Mucosa of descending colon (tissue), 3 donors: ENCODE results near the gene RBM27. TPM values are rescaled to one million over a fixed set of nuclear protein-coding genes. Genes with fewer than 3 reads are reported as not detected.
"Not testable (repeated sequence)": the region's sequence is repeated elsewhere in the genome, so short reads cannot be mapped to it uniquely, and the experiment has no call there.

Source experiments
- ATAC-seq: fragments of 200-7000 bp; cut with Tn5 transposase; one replicate; pipeline ENCODE4 v1.9.1; 2020; ENCODE audit warnings: mild to moderate bottlenecking, moderate library complexity
- DNase-seq, 3 donors: peaks; one replicate each; pipeline ENCODE4 v3.0.0-alpha.2; 2020
- H3K36me3 ChIP-seq: fragments of 200-600 bp; one replicate; pipeline ENCODE4 v1.8.0; 2021; ENCODE audit warnings: low read depth, mild to moderate bottlenecking
- H3K4me1 ChIP-seq: fragments of 200-600 bp; one replicate; pipeline ENCODE4 v1.8.0; 2021; ENCODE audit warnings: low read depth, mild to moderate bottlenecking
- H3K4me3 ChIP-seq: fragments of 200-600 bp; one replicate; pipeline ENCODE4 v1.8.0; 2021; ENCODE audit warnings: mild to moderate bottlenecking
- H3K9me3 ChIP-seq: fragments of 200-600 bp; one replicate; pipeline ENCODE4 v1.8.0; 2021; ENCODE audit warnings: mild to moderate bottlenecking
- intact Hi-C, 2 donors: fragments of 100-400 bp; cut with DNase I in 1 of 2; cut with micrococcal nuclease in 1 of 2; formaldehyde crosslinking; loops; one replicate each; pipeline versions ENCODE4 v1.11.0 to v1.11.1; 2022; cut with DNase I, micrococcal nuclease
- total RNA-seq, 3 donors: library from RNA; stranded (reverse); fragmentation: NEBNext Ultra II Directional in 2 of 3; extraction: Animal tissue kit (Norgen Biotek cat#: 25700) in 2 of 3; gene quantifications; one replicate each; pipeline versions ENCODE4 v1.2.1 to v1.2.4, GENCODE V29; 2021 to 2023
- TF ChIP-seq, protein P1 (sequence below): fragments of 200-600 bp; IDR thresholded peaks from one replicate; pipeline ENCODE4 v1.8.0; 2022; ENCODE audit warnings: antibody characterized with exemption, mild to moderate bottlenecking
- donor health status: DM: no; HTN: no; CAD: no; lungs with moderate emphysema.
- donor health status: DM: no; HTN: no; CAD: no.
- donor health status: DM: no; HTN: yes; CAD: no.

RBM27 gene
- total RNA-seq, 3 donors from 2014 or later = 14.2 to 18.9 (median 16.1) TPM

DNA sequence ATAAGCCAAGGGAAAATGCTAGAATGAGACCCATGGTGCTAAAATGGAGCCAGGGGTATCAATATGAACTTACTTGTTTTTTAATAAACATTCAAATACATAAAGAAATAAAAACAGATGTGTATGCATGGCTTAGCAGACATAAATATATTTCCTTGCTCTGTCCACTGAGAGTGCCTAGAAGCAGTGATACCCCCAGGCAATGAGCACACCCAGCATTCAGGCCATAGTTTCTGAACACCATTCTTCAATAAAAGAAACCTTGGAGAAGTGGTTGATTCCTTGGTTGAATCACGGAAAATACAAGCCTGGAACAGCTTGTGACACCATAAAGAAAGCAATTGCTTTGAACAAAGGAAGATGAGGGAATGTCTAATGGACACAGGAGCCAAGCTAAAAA, 37.5 kb upstream of the RBM27 start:
- Histone ChIP-seq H3K4me1 (no peaks in the 10 kb centered on the region), H3K9me3 (no peaks in the 10 kb centered on the region), H3K4me3 (no peak overlapping the region), H3K36me3 (peaks cover 6% of the 10 kb centered on the region)
- ATAC-seq = no peak
- intact Hi-C loops = loop anchor here in 1 of 2 donors (10.0 kb wide), 1 partner anchor 109 kb away; no protein-coding TSS in a partner anchor
- TF ChIP-seq, protein P1, sequence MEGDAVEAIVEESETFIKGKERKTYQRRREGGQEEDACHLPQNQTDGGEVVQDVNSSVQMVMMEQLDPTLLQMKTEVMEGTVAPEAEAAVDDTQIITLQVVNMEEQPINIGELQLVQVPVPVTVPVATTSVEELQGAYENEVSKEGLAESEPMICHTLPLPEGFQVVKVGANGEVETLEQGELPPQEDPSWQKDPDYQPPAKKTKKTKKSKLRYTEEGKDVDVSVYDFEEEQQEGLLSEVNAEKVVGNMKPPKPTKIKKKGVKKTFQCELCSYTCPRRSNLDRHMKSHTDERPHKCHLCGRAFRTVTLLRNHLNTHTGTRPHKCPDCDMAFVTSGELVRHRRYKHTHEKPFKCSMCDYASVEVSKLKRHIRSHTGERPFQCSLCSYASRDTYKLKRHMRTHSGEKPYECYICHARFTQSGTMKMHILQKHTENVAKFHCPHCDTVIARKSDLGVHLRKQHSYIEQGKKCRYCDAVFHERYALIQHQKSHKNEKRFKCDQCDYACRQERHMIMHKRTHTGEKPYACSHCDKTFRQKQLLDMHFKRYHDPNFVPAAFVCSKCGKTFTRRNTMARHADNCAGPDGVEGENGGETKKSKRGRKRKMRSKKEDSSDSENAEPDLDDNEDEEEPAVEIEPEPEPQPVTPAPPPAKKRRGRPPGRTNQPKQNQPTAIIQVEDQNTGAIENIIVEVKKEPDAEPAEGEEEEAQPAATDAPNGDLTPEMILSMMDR = no peak
- DNase-seq = no peak

- peaks cover 4% of the 10 kb centered on the region for H3K36me3 ChIP-seq
- H3K4me3 ChIP-seq = no peak overlapping the region
- intact Hi-C loops = loop anchor here in 1 of 2 donors (10.0 kb wide), 1 partner anchor 106 kb away; no protein-coding TSS in a partner anchor
- H3K4me1 ChIP-seq = no peaks in the 10 kb centered on the region
- DNase-seq = no peak
- no peaks in the 10 kb centered on the region for H3K9me3 ChIP-seq
- TF ChIP-seq, protein P1 = no peak
- no peak for ATAC-seq
These were observed 34.3 kb upstream of the RBM27 start for GRCh38 chr5:146169076-146169475.

DNA sequence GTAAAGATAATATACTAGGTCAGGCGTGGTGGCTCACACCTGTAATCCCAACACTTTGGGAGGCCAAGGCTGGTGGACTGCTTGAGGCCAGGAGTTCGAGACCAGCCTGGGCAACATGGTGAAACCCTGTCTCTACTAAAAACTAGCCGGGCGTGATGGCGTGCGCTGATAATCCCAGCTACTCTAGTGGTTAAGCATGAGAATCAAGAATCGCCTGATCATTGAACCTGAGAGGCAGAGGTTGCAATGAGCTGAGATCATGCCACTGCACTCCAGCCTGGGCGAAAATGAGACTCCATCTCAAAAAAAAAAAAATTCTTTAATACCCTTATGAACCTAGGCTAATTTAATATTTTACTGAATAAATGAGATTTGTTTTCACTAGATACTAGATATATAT, 30.4 kb upstream of the RBM27 start:
- intact Hi-C loops, H3K4me1 ChIP-seq, ATAC-seq, H3K9me3 ChIP-seq, H3K36me3 ChIP-seq, H3K4me3 ChIP-seq, DNase-seq: not testable (repeated sequence)

- H3K4me3 ChIP-seq = no peak overlapping the region
- H3K9me3 ChIP-seq = no peaks in the 10 kb centered on the region
- TF ChIP-seq, protein P1 = no peak
- ATAC-seq (no peak), DNase-seq (no peak)
- no peaks in the 10 kb centered on the region for H3K4me1 ChIP-seq
- intact Hi-C loops = no loop called here
- no peaks in the 10 kb centered on the region for H3K36me3 ChIP-seq
These were observed 29.8 kb upstream of the RBM27 start for GRCh38 chr5:146173597-146173996.

- Histone ChIP-seq H3K4me3 (no peak overlapping the region), H3K4me1 (peaks cover 5% of the 10 kb centered on the region), H3K36me3 (no peaks in the 10 kb centered on the region), H3K9me3 (no peaks in the 10 kb centered on the region)
- TF ChIP-seq, protein P1 = no peak
- ATAC-seq (no peak), DNase-seq (no peak)
- intact Hi-C loops = no loop called here
These were observed 26.6 kb upstream of the RBM27 start for GRCh38 chr5:146176805-146177204.

DNA sequence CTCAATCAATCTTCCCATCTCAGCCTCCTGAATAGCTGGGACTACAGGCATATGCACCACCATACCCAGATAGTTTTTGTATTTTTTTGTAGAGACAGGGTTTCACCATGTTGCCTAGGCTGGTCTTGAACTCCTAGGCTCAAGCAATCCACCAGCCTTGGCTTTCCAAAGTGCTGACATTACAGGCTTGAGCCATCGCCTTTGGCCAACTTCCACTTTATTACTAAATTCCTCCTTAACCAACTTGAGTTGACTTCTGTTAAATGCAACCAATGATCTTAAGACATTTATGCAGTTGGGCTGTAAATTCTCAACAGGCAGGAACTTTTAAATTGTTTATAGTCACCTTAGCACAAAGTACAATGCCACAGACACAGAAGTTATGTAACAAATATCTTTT, 23.7 kb upstream of the RBM27 start:
- DNase-seq = no peak
- Histone ChIP-seq H3K4me1 (peaks cover 8% of the 10 kb centered on the region), H3K4me3 (no peak overlapping the region), H3K36me3 (peaks cover 4% of the 10 kb centered on the region), H3K9me3 (no peaks in the 10 kb centered on the region)
- ATAC-seq = no peak
- intact Hi-C loops = no loop called here
- TF ChIP-seq, protein P1 = no peak

DNA sequence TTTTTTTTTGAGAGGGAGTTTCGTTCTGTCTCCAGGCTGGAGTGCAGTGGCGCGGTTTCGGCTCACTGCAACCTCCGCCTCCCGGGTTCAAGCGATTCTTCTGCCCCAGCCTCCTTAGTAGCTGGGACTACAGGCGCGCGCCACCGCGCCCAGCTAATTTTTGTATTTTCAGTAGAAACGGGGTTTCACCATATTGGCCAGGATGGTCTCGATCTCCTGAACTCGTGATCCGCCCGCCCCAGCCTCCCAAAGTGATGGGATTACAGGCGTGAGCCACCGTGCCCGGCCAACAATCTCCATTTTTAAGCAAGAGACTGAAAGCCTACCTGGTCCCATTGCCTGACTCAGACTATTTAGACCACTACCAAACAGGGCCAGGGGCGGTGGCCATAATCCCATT, 20.0 kb upstream of the RBM27 start:
- intact Hi-C loops = not testable (repeated sequence)
- peak in 2 of 3 donors; percentile 16 to 40 for DNase-seq

More for the DNA sequence above, 20.0 kb upstream of the RBM27 start:
- not testable (repeated sequence) for ATAC-seq, H3K36me3 ChIP-seq, H3K4me1 ChIP-seq, H3K9me3 ChIP-seq, H3K4me3 ChIP-seq
